ENCODE results near the gene RND1. TPM values are rescaled to one million over a fixed set of nuclear protein-coding genes. Genes with fewer than 3 reads are reported as not detected.
"Not testable (repeated sequence)": the region's sequence is repeated elsewhere in the genome, so short reads cannot be mapped to it uniquely, and the experiment has no call there.

Gene RND1
- polyA plus RNA-seq, 2 of the 4 experiments (the other 2 are of a cell fraction), result 26.5 to 37.8 TPM

- POLR2A ChIA-PET, result interaction anchor here (5.5 kb wide), 1 partner anchor 19 kb away, joined by 157 read pairs; no protein-coding TSS in a partner anchor
- Histone ChIP-seq H3K4me1 (peaks cover 53% of the 10 kb centered on the region), H3K4me2 (peak overlapping the region; percentile 84), H3K4me3 (peak overlapping the region; percentile 68), H3K27ac (peak overlapping the region in 1 of 2 experiments; percentile 86; a peak in 1 of 6 replicates), H3K9me3 (no peaks in the 10 kb centered on the region)
- FAIRE-seq (no peak), DNase-seq (ENCODE audit: low read depth in 1 of 2, low spot score in 1 of 2) (no peak), ATAC-seq (no peak)
- TF ChIP-seq POLR2AphosphoS2 (conservative IDR thresholded peaks at IDR 0.05; ENCODE audit: low read length), result 0 out of 2 replicates have a peak, but pooled peaks have one; percentile 35
- TF ChIP-seq HEYL (CRISPR knock-in tag; IDR thresholded peaks at IDR 0.05), result no peak
- no peak for TF ChIP-seq MAZ (IDR thresholded peaks at IDR 0.05; ENCODE audit: borderline replicate concordance, low read depth, low read length)
- whole genome bisulfite sequencing (ENCODE audit: missing lambda C conversion rate), result 75% methylated on average over 5 of the region's 5 CpGs
- CTCF ChIA-PET, result interaction anchor here (1.3 to 33.1 kb wide), 5 partner anchors 1 to 132 kb away, joined by 4 to 1365 read pairs (median 311); partner anchors contain the start of genes DDX23, FKBP11 and RND1
These were observed 2.9 kb downstream of the RND1 start for GRCh38 chr12:48862760-48863159.

- ATAC-seq, result no peak
- Histone ChIP-seq H3K27ac (peak overlapping the region in 1 of 2 experiments; percentile 72; a peak in 4 of 6 replicates), H3K4me1 (peaks cover 46% of the 10 kb centered on the region), H3K4me3 (no peak overlapping the region), H3K9me3 (no peaks in the 10 kb centered on the region), H3K4me2 (peak overlapping the region; percentile 84)
- TF ChIP-seq POLR2AphosphoS2 (conservative IDR thresholded peaks at IDR 0.05; ENCODE audit: low read length) (peak; percentile 68; the same call in 1 of the 2 replicates), ZSCAN20 (CRISPR knock-in tag; IDR thresholded peaks at IDR 0.05) (no peak), BCL3 (IDR thresholded peaks at IDR 0.05) (no peak), FOSL2 (IDR thresholded peaks at IDR 0.05) (no peak), FOSL2 (CRISPR knock-in tag; IDR thresholded peaks at IDR 0.05) (0 out of 2 replicates have a peak, but pooled peaks have one; percentile 15), REST (IDR thresholded peaks at IDR 0.05) (no peak), FOSB (CRISPR knock-in tag; IDR thresholded peaks at IDR 0.05) (0 out of 2 replicates have a peak, but pooled peaks have one; percentile 31), E2F6 (IDR thresholded peaks at IDR 0.05; ENCODE audit: borderline replicate concordance, low read depth) (no peak), CHD4 (IDR thresholded peaks at IDR 0.05; ENCODE audit: borderline replicate concordance) (no peak)
- 30% methylated on average over 2 of the region's 2 CpGs for WGBS (ENCODE audit: missing lambda C conversion rate)
- POLR2A ChIA-PET, result interaction anchor here (0.6 to 1.8 kb wide), 3 partner anchors 8 to 29 kb away, joined by 3 to 6 read pairs (median 4); partner anchors contain the start of gene DDX23
- no peak for DNase-seq (ENCODE audit: low read depth in 1 of 2, low spot score in 1 of 2)
- CTCF ChIA-PET, result interaction anchor here (1.9 to 33.1 kb wide), 4 partner anchors 1 to 69 kb away, joined by 11 to 1365 read pairs (median 838); partner anchors contain the start of genes DDX23, FKBP11 and RND1
- FAIRE-seq, result no peak
These were observed 4.6 kb downstream of the RND1 start for GRCh38 chr12:48861111-48861510.

- ATAC-seq; H3K27ac ChIP-seq; H3K9me3 ChIP-seq; DNase-seq (ENCODE audit: low read depth in 1 of 2, low spot score in 1 of 2); FAIRE-seq; H3K4me3 ChIP-seq: not testable (repeated sequence)
- ChIA-PET POLR2A (interaction anchor here (1.0 to 1.2 kb wide), 2 partner anchors 24 to 30 kb away, joined by 3 to 4 read pairs; no protein-coding TSS in a partner anchor), CTCF (interaction anchor here (0.6 to 33.1 kb wide), 8 partner anchors 2 to 137 kb away, joined by 3 to 1365 read pairs (median 13); partner anchors contain the start of genes DDX23, FKBP11 and RND1)
- WGBS (ENCODE audit: missing lambda C conversion rate), result 93% methylated on average over 5 of the region's 5 CpGs
- Histone ChIP-seq H3K4me2 (peak overlapping the region; percentile 84; the same call in 1 of the 3 replicates), H3K4me1 (peaks cover 44% of the 10 kb centered on the region)
These were observed 5.4 kb downstream of the RND1 start for GRCh38 chr12:48860236-48860635.
